Fibroblast of lung (primary cell): ENCODE data around the gene CNTFR.

Experiments
- EZH2 ChIP-seq: IDR thresholded peaks from 2 replicates; pipeline ENCODE4 v1.5.1; 2012; ENCODE audit warnings: low read length, control low read depth, mild to moderate bottlenecking; ENCODE audit errors: missing control alignments
- TF ChIP-seq, protein P1 (sequence below), 2 donors: IDR thresholded peaks in 1 of 2; conservative IDR thresholded peaks in 1 of 2; 1 replicate in 1 of 2; 2 replicates in 1 of 2; pipeline ENCODE4 v1.5.1; 2011 to 2012; ENCODE audit warnings: low read length in 2 of 2, control low read depth in 1 of 2, inconsistent platforms in 1 of 2, low read depth in 1 of 2, mild to moderate bottlenecking in 1 of 2

DNA sequence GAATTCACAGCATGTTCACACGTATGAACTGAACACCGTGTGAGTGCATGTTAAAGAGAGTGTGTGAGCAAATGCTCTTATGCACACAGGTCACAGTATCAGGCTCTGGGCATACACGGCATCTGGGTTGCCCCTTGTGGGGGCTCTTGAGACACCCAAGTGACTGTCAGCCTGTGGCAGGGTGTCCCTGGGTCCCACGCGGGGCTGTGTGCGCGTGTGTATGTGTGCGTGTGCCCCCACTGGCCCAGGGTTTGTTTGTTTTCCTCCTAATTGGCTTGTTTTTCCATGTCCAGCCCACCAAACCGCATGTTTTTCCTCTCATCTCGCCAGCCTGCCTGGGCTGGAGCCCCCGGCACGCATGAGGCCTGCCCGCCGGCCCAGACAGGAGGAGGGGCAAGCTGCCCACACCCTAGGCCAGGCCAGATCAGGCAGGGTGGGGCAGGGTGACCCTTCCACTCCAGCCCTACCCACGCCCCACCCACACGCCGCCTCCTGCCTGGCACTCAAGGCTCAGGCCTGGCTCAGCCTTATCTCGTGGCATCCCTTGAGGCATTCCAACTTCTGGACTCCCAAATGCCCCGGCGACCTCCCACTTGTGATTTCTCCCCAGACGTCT lies 28.8 kb downstream of the CNTFR start:
- TF ChIP-seq, protein P1, sequence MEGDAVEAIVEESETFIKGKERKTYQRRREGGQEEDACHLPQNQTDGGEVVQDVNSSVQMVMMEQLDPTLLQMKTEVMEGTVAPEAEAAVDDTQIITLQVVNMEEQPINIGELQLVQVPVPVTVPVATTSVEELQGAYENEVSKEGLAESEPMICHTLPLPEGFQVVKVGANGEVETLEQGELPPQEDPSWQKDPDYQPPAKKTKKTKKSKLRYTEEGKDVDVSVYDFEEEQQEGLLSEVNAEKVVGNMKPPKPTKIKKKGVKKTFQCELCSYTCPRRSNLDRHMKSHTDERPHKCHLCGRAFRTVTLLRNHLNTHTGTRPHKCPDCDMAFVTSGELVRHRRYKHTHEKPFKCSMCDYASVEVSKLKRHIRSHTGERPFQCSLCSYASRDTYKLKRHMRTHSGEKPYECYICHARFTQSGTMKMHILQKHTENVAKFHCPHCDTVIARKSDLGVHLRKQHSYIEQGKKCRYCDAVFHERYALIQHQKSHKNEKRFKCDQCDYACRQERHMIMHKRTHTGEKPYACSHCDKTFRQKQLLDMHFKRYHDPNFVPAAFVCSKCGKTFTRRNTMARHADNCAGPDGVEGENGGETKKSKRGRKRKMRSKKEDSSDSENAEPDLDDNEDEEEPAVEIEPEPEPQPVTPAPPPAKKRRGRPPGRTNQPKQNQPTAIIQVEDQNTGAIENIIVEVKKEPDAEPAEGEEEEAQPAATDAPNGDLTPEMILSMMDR (conservative IDR thresholded peaks at IDR 0.05 in 1 of 2, IDR thresholded peaks at IDR 0.05 in 1 of 2; ENCODE audit: low read depth in 1 of 2, low read length in 2 of 2) = no peak
- TF ChIP-seq EZH2 = no peak
